ENCODE data around the gene ZNF385C.

Gene ZNF385C

GRCh38 chr17:42104264-42104663 is 6.0 kb upstream of the ZNF385C start:
- no peak overlapping the region for H3K27ac ChIP-seq

GRCh38 chr17:42103221-42103954 is 5.1 kb upstream of the ZNF385C start:
- no peak for TF ChIP-seq CTCF (conservative IDR thresholded peaks at IDR 0.05)
- TF ChIP-seq ZFX (IDR thresholded peaks at IDR 0.05), result no peak

More at GRCh38 chr17:42104264-42104663, 6.0 kb upstream of the ZNF385C start:
- TF ChIP-seq ZFX (IDR thresholded peaks at IDR 0.05), result no peak
- no peak for TF ChIP-seq CTCF (conservative IDR thresholded peaks at IDR 0.05)

GRCh38 chr17:42101513-42102292 is 3.4 kb upstream of the ZNF385C start:
- no peak overlapping the region for H3K27ac ChIP-seq
- TF ChIP-seq CTCF (conservative IDR thresholded peaks at IDR 0.05) (peak; percentile 88), ZFX (IDR thresholded peaks at IDR 0.05) (no peak)

More at GRCh38 chr17:42103221-42103954, 5.1 kb upstream of the ZNF385C start:
- H3K27ac ChIP-seq, result peak overlapping the region; percentile 32; the same call in 1 of the 2 replicates

GRCh38 chr17:42098730-42099399 is 592 bp upstream of the ZNF385C start:
- no peak overlapping the region for H3K27ac ChIP-seq
- no peak for TF ChIP-seq CTCF (conservative IDR thresholded peaks at IDR 0.05)
- TF ChIP-seq ZFX (IDR thresholded peaks at IDR 0.05), result no peak

- peak overlapping the region; percentile 41 for H3K27ac ChIP-seq
- no peak for TF ChIP-seq CTCF (conservative IDR thresholded peaks at IDR 0.05)
- no peak for TF ChIP-seq ZFX (IDR thresholded peaks at IDR 0.05)
Observed at GRCh38 chr17:42096360-42097111, 1.7 kb downstream of the ZNF385C start.

- TF ChIP-seq ZFX (IDR thresholded peaks at IDR 0.05) (no peak), CTCF (conservative IDR thresholded peaks at IDR 0.05) (no peak)
- no peak overlapping the region for H3K27ac ChIP-seq
Observed at GRCh38 chr17:42094375-42095069, 3.8 kb downstream of the ZNF385C start.
